DOHH2 (cell line): ENCODE results near the gene CTIF.
A peak's percentile ranks its signal among the peaks of the same experiment; 100 is the strongest.

Experiments used
- H3F3A ChIP-seq: fragments of 200-600 bp; sonication (generic), shearing (Covaris generic); 2 replicates; pipeline ENCODE4 v1.6.0; 2016; ENCODE audit warnings: antibody characterized with exemption, mild to moderate bottlenecking; ENCODE audit not compliant: control insufficient read depth, insufficient read depth
- H3K27ac ChIP-seq: fragments of 200-600 bp; sonication (generic); 2 replicates; pipeline ENCODE4 v1.5.1; 2014; ENCODE audit warnings: low read depth, mild to moderate bottlenecking, low read length, moderate library complexity
- H3K27me3 ChIP-seq: fragments of 200-600 bp; sonication (generic); 2 replicates; pipeline ENCODE4 v1.6.1; 2014; ENCODE audit warnings: mild to moderate bottlenecking, low read length, mixed read lengths; ENCODE audit not compliant: control insufficient read depth
- H3K36me3 ChIP-seq: fragments of 200-600 bp; sonication (generic); 2 replicates; pipeline ENCODE4 v1.6.1; 2014; ENCODE audit warnings: mild to moderate bottlenecking, low read length, moderate library complexity, mixed read lengths; ENCODE audit not compliant: control insufficient read depth
- H3K4me1 ChIP-seq: fragments of 200-600 bp; sonication (generic); 2 replicates; pipeline ENCODE4 v1.6.1; 2014; ENCODE audit warnings: mild to moderate bottlenecking, low read length, mixed read lengths; ENCODE audit not compliant: control insufficient read depth
- H3K4me2 ChIP-seq: fragments of 200-600 bp; sonication (generic); 2 replicates; pipeline ENCODE4 v1.6.0; 2014; ENCODE audit warnings: mild to moderate bottlenecking, low read length, moderate library complexity
- H3K4me3 ChIP-seq: fragments of 200-600 bp; sonication (generic); 2 replicates; pipeline ENCODE4 v1.5.1; 2014; ENCODE audit warnings: mild to moderate bottlenecking, low read length, mixed read lengths
- H3K79me2 ChIP-seq: fragments of 200-600 bp; sonication (generic); 2 replicates; pipeline ENCODE4 v1.6.1; 2014; ENCODE audit warnings: mild to moderate bottlenecking, low read length, mixed read lengths; ENCODE audit not compliant: control insufficient read depth
- H3K9me2 ChIP-seq: fragments of 200-600 bp; sonication (generic); replicated peaks from 2 replicates; pipeline ENCODE4 v1.6.1; 2014; ENCODE audit warnings: mild to moderate bottlenecking, low read length, mixed read lengths; ENCODE audit not compliant: control insufficient read depth
- H3K9me3 ChIP-seq: fragments of 200-600 bp; sonication (generic); 2 replicates; pipeline ENCODE4 v1.6.1; 2014; ENCODE audit warnings: antibody characterized with exemption, low read length, mixed read lengths; ENCODE audit not compliant: control insufficient read depth, insufficient read depth
- H4K20me1 ChIP-seq: fragments of 200-600 bp; sonication (generic); 2 replicates; pipeline ENCODE4 v1.6.0; 2014; ENCODE audit warnings: low read depth, mild to moderate bottlenecking, antibody characterized with exemption, low read length, moderate library complexity; ENCODE audit not compliant: control insufficient read depth, insufficient read depth
- EZH2phosphoT487 ChIP-seq: fragments of 200-600 bp; sonication (generic); IDR thresholded peaks from 2 replicates; pipeline ENCODE4 v1.6.1; 2017; ENCODE audit warnings: borderline replicate concordance, mild to moderate bottlenecking, antibody characterized with exemption, low read length, moderate library complexity, mixed read lengths
- TF ChIP-seq, protein P1 (sequence below): fragments of 200-600 bp; sonication (generic); IDR thresholded peaks from one replicate; pipeline ENCODE4 v1.5.1; 2014; ENCODE audit warnings: antibody characterized with exemption, mild to moderate bottlenecking, low read depth, low read length; ENCODE audit not compliant: poor library complexity, severe bottlenecking

CTIF gene

DNA sequence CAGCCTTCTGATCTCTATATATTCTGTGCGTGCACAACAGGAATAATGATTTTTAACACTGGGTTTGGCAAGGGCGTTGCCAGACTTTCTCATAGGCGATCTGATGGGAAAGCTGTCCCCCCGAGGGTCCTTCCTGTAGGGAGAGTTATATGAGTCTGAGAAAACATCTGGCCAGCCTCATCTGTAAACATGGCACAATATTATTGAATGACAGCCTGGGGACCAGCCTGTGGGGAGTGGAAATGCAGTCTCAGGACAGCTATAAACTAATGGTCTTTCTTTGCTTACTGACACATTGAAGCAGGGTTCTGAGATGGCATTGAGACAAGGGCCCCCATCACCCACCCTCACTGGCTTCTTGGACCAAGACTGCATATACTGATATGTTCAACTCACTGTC lies 62.5 kb downstream of the CTIF start:
- Histone ChIP-seq H3K9me3 (no peaks in the 10 kb centered on the region), H3K4me1 (peaks cover 5% of the 10 kb centered on the region; the same call in 1 of the 2 replicates), H3K4me2 (no peak overlapping the region), H3K36me3 (no peaks in the 10 kb centered on the region), H3K4me3 (no peak overlapping the region), H3K27me3 (no peaks in the 10 kb centered on the region), H3K9me2 (no peaks in the 10 kb centered on the region), H4K20me1 (no peaks in the 10 kb centered on the region), H3K79me2 (no peaks in the 10 kb centered on the region), H3F3A (no peaks in the 10 kb centered on the region), H3K27ac (no peak overlapping the region)
- no peak for TF ChIP-seq EZH2phosphoT487
- TF ChIP-seq, protein P1, sequence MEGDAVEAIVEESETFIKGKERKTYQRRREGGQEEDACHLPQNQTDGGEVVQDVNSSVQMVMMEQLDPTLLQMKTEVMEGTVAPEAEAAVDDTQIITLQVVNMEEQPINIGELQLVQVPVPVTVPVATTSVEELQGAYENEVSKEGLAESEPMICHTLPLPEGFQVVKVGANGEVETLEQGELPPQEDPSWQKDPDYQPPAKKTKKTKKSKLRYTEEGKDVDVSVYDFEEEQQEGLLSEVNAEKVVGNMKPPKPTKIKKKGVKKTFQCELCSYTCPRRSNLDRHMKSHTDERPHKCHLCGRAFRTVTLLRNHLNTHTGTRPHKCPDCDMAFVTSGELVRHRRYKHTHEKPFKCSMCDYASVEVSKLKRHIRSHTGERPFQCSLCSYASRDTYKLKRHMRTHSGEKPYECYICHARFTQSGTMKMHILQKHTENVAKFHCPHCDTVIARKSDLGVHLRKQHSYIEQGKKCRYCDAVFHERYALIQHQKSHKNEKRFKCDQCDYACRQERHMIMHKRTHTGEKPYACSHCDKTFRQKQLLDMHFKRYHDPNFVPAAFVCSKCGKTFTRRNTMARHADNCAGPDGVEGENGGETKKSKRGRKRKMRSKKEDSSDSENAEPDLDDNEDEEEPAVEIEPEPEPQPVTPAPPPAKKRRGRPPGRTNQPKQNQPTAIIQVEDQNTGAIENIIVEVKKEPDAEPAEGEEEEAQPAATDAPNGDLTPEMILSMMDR, result no peak

DNA sequence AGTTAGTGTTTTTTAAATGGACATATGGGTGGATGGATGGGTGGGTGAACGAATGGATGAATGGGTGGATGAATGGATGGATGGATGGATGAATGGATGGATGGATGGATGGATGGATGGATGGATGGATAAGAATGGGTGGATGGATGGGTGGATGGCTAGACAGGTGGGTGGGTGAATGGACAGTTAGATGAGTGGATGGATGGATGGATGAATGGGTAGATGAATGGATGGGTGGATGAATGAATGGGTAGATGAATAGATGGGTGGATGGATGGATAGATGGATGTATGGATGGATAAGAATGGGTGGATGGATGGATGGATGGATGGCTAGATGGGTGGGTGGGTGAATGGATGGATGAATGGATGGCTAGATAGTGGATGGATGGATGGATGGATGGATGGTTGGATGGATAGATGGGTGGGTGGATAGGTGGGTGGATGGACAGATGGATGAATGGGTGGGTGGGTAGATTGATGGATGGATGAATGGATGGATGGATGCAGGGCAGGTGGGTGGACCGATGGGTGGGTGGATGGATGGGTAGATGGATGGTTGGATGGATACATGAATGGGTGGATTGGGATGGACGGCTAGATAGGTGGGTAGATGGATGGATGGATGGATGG lies 64.0 kb downstream of the CTIF start:
- TF ChIP-seq EZH2phosphoT487, result no peak
- TF ChIP-seq, protein P1, result no peak
- Histone ChIP-seq H3K4me1 (peaks cover 5% of the 10 kb centered on the region; the same call in 1 of the 2 replicates), H3K4me2 (no peak overlapping the region), H3K79me2 (no peaks in the 10 kb centered on the region), H3F3A (no peaks in the 10 kb centered on the region), H4K20me1 (no peaks in the 10 kb centered on the region), H3K27ac (no peak overlapping the region), H3K9me2 (no peaks in the 10 kb centered on the region), H3K36me3 (no peaks in the 10 kb centered on the region), H3K9me3 (no peaks in the 10 kb centered on the region), H3K27me3 (no peaks in the 10 kb centered on the region), H3K4me3 (no peak overlapping the region)

DNA sequence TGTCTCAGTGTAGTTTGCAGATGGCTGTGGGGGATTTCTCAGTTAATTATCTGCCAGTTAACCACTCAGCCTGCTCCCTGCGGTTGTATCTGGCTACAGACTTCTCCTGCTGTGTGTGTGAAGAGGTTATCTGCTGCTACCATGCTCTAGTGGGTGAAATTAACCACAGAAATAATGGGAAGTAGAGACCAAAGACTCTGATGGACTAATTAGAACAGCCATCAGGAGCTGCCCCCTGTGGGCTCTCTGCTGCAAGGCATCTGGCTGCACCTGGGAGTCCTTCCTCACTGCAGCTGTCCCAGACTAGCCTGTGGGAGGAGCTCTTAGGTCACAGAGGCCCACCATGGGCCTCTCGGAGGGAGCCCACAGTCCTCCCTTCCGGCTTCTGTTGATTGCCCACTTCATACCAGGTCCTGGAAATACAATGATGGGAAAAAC lies 66.6 kb downstream of the CTIF start:
- no peaks in the 10 kb centered on the region for H3K9me3 ChIP-seq
- no peaks in the 10 kb centered on the region for H3K36me3 ChIP-seq
- no peaks in the 10 kb centered on the region for H3F3A ChIP-seq
- H3K4me2 ChIP-seq, result no peak overlapping the region
- H3K4me1 ChIP-seq, result peaks cover 5% of the 10 kb centered on the region; the same call in 1 of the 2 replicates
- H3K79me2 ChIP-seq, result no peaks in the 10 kb centered on the region
- H3K27ac ChIP-seq, result no peak overlapping the region
- no peaks in the 10 kb centered on the region for H4K20me1 ChIP-seq
- TF ChIP-seq EZH2phosphoT487, result no peak
- TF ChIP-seq, protein P1, result peak; percentile 57
- no peak overlapping the region for H3K4me3 ChIP-seq
- H3K27me3 ChIP-seq, result no peaks in the 10 kb centered on the region
- H3K9me2 ChIP-seq, result no peaks in the 10 kb centered on the region
